ENCODE data around the gene RIPK1. TPM values are rescaled to one million over a fixed set of nuclear protein-coding genes. Genes with fewer than 3 reads are reported as not detected.

RIPK1 gene
- total RNA-seq, 1 experiment from 2014 or later, result 14.5 TPM

GRCh38 chr6:3075772-3076113, 7.4 kb downstream of the RIPK1 start:
- ChIA-PET POLR2A (ENCODE audit: unreplicated experiment) (no interaction called here), CTCF (no interaction called here)
- peak overlapping the region; percentile 47 for H3K4me2 ChIP-seq (ENCODE audit: low read length)
- no peaks in the 10 kb centered on the region for H3K9me2 ChIP-seq (replicated peaks; ENCODE audit: low read length)
- ATAC-seq (no peak), DNase-seq (no peak)
- intact Hi-C loops (cut with micrococcal nuclease), result no loop called here
- H3K4me3 ChIP-seq (ENCODE audit: low read length), result no peak overlapping the region
- peaks cover 13% of the 10 kb centered on the region for H3K4me1 ChIP-seq (ENCODE audit: insufficient read depth, low read length)
- H2AFZ ChIP-seq (ENCODE audit: low read length), result no peak overlapping the region
- no TSS peak for BruUV-seq (replicated peaks)
- no peaks in the 10 kb centered on the region for H3K9me3 ChIP-seq (ENCODE audit: low read length)
- no peaks in the 10 kb centered on the region for H3K27me3 ChIP-seq (ENCODE audit: low read length)
- H3K36me3 ChIP-seq (ENCODE audit: low read depth, low read length), result peaks cover 30% of the 10 kb centered on the region
- no peaks in the 10 kb centered on the region; the same call in 1 of the 2 replicates for H4K20me1 ChIP-seq (ENCODE audit: low read length)
- no peaks in the 10 kb centered on the region for H3F3A ChIP-seq (ENCODE audit: low read length, unreplicated experiment)
- H3K9ac ChIP-seq (ENCODE audit: low read length), result no peak overlapping the region
- no peak overlapping the region for H3K27ac ChIP-seq (ENCODE audit: low read length)
- TF ChIP-seq CTCF (conservative IDR thresholded peaks at IDR 0.05; ENCODE audit: low read depth, low read length) (no peak), EZH2phosphoT487 (IDR thresholded peaks at IDR 0.05; ENCODE audit: borderline replicate concordance, low read length) (no peak), EZH2 (IDR thresholded peaks at IDR 0.05; ENCODE audit: low read length, unreplicated experiment) (no peak)
- H3K79me2 ChIP-seq (ENCODE audit: low read length), result peaks cover 62% of the 10 kb centered on the region

GRCh38 chr6:3076320-3076719, 8.0 kb downstream of the RIPK1 start:
- no peaks in the 10 kb centered on the region; the same call in 1 of the 2 replicates for H4K20me1 ChIP-seq (ENCODE audit: low read length)

More at GRCh38 chr6:3076320-3076719, 8.0 kb downstream of the RIPK1 start:
- Histone ChIP-seq H3K9me2 (replicated peaks; ENCODE audit: low read length) (no peaks in the 10 kb centered on the region), H3K4me2 (ENCODE audit: low read length) (no peak overlapping the region), H3K9ac (ENCODE audit: low read length) (no peak overlapping the region), H3K27me3 (ENCODE audit: low read length) (no peaks in the 10 kb centered on the region), H3K79me2 (ENCODE audit: low read length) (peaks cover 56% of the 10 kb centered on the region), H2AFZ (ENCODE audit: low read length) (no peak overlapping the region), H3K9me3 (ENCODE audit: low read length) (no peaks in the 10 kb centered on the region), H3F3A (ENCODE audit: low read length, unreplicated experiment) (no peaks in the 10 kb centered on the region), H3K4me3 (ENCODE audit: low read length) (no peak overlapping the region), H3K27ac (ENCODE audit: low read length) (no peak overlapping the region), H3K36me3 (ENCODE audit: low read depth, low read length) (peaks cover 36% of the 10 kb centered on the region), H3K4me1 (ENCODE audit: insufficient read depth, low read length) (peaks cover 13% of the 10 kb centered on the region)
- no peak for ATAC-seq
- intact Hi-C loops (cut with micrococcal nuclease), result no loop called here
- ChIA-PET CTCF (no interaction called here), POLR2A (ENCODE audit: unreplicated experiment) (no interaction called here)
- TF ChIP-seq EZH2 (IDR thresholded peaks at IDR 0.05; ENCODE audit: low read length, unreplicated experiment), result no peak
- TF ChIP-seq EZH2phosphoT487 (IDR thresholded peaks at IDR 0.05; ENCODE audit: borderline replicate concordance, low read length), result no peak
- TF ChIP-seq CTCF (conservative IDR thresholded peaks at IDR 0.05; ENCODE audit: low read depth, low read length), result no peak
- no TSS peak for BruUV-seq (replicated peaks)
- no peak for DNase-seq

All from PC-3 (cell line).